ENCODE measurements around the gene FDPS. TPM values are rescaled to one million over a fixed set of nuclear protein-coding genes. Genes with fewer than 3 reads are reported as not detected.

FDPS gene
- total and polyA plus RNA-seq, 9 donors: 102 to 125 (median 118) TPM

DNA sequence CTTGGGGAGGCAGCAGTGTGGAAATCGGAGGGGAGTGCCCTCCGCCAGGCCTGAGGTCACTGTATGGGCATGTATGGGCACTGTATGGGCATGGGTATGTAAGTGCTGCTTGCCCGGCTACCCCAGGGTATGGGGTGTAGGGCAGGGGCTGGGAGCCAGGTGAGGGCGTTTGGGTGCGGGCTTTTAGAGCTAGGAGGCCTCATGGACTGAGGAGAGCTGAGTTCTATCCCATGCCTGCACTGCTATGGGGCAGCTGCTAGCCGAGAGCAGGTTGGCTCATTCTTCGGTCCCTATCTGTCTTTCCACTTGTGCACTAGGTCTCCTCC is 12.8 kb upstream of the FDPS start:
- 88% methylated on average over 5 of the region's 7 CpGs for WGBS (ENCODE audit: insufficient coverage)
- no peak for DNase-seq

DNA sequence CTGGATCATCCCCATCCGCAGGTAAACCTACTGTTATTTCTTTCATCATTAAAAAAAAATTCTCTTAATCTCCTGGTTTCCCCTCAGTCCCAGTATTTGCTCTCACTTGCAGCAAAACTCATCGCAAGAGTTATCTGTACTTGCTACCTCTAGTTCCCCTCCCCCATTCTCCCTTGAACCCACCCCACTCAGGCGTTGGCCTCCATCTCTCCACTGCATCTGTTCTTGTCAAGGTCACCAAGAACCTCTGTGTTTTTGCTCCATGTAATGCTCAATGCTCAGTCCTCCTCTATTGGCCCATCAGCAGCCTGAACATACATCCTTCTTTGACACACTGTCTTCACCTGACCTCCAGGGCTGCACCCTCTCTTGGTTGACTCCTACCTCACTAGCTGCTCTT is 12.0 kb upstream of the FDPS start:
- 80% methylated on average over 3 of the region's 3 CpGs for WGBS (ENCODE audit: insufficient coverage)
- Histone ChIP-seq H3K27ac (ENCODE audit: low read length) (no peak overlapping the region), H3K4me1 (ENCODE audit: control insufficient read depth, insufficient read depth, low read length) (peaks cover 11% of the 10 kb centered on the region), H3K9me3 (replicated peaks; ENCODE audit: control insufficient read depth, low read depth, low read length) (no peaks in the 10 kb centered on the region), H3K36me3 (ENCODE audit: control insufficient read depth, insufficient read depth, low read length) (no peaks in the 10 kb centered on the region), H3K27me3 (ENCODE audit: control insufficient read depth, insufficient read depth, low read length) (peaks cover 52% of the 10 kb centered on the region), H3K4me3 (ENCODE audit: low read length) (no peak overlapping the region)
- no peak for DNase-seq

More for the DNA sequence above, 12.8 kb upstream of the FDPS start:
- peaks cover 52% of the 10 kb centered on the region for H3K27me3 ChIP-seq (ENCODE audit: control insufficient read depth, insufficient read depth, low read length)
- no peak overlapping the region for H3K4me3 ChIP-seq (ENCODE audit: low read length)
- no peaks in the 10 kb centered on the region for H3K36me3 ChIP-seq (ENCODE audit: control insufficient read depth, insufficient read depth, low read length)
- no peaks in the 10 kb centered on the region for H3K9me3 ChIP-seq (replicated peaks; ENCODE audit: control insufficient read depth, low read depth, low read length)
- H3K27ac ChIP-seq (ENCODE audit: low read length): no peak overlapping the region
- H3K4me1 ChIP-seq (ENCODE audit: control insufficient read depth, insufficient read depth, low read length): peaks cover 11% of the 10 kb centered on the region

DNA sequence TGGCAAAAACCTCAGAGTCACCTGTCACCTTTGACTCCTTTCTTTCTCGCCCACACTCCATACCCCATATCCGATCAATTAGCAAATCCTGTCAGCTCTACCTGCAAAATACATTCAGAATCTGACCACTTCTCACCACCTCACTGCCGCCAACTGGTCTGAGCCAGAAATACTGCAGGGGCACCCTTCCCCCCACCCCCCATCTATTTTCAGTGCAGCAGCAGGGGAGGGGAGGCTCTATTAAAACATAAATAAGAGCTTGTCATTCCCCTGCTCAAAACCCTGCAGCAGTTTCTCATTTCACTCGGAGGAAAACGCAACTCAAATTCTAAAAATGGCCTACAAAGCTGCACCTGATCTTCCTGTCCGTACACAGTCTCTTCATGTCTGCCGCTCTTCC is 11.3 kb upstream of the FDPS start:
- peaks cover 11% of the 10 kb centered on the region for H3K4me1 ChIP-seq (ENCODE audit: control insufficient read depth, insufficient read depth, low read length)
- no peak for DNase-seq
- H3K36me3 ChIP-seq (ENCODE audit: control insufficient read depth, insufficient read depth, low read length): no peaks in the 10 kb centered on the region
- no peak overlapping the region for H3K27ac ChIP-seq (ENCODE audit: low read length)
- H3K9me3 ChIP-seq (replicated peaks; ENCODE audit: control insufficient read depth, low read depth, low read length): no peaks in the 10 kb centered on the region
- H3K27me3 ChIP-seq (ENCODE audit: control insufficient read depth, insufficient read depth, low read length): peaks cover 49% of the 10 kb centered on the region
- WGBS (ENCODE audit: insufficient coverage): 43% methylated on average over 6 of the region's 7 CpGs
- H3K4me3 ChIP-seq (ENCODE audit: low read length): no peak overlapping the region

DNA sequence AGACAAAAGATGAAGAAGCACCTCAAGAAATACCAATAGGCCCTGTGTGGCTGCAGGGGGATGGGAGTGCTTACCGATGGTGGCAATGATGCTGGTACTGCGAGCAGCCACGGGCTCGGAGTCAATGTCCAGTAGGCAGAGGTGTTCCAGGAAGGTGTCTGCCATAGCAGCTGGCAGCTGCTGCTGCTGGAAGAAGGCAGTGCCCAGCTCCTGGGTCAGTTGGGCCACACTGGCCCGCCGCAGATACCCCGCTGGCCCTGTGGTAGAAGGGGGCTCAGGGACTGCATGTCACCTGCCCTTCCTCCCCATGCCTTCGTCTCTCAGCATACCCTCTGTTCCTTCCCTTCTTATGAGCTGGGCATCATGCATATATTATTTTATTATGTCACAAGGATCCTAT is 8.6 kb upstream of the FDPS start:
- Histone ChIP-seq H3K27me3 (ENCODE audit: control insufficient read depth, insufficient read depth, low read length) (peaks cover 25% of the 10 kb centered on the region), H3K9me3 (replicated peaks; ENCODE audit: control insufficient read depth, low read depth, low read length) (no peaks in the 10 kb centered on the region), H3K27ac (ENCODE audit: low read length) (no peak overlapping the region), H3K4me1 (ENCODE audit: control insufficient read depth, insufficient read depth, low read length) (peaks cover 11% of the 10 kb centered on the region), H3K36me3 (ENCODE audit: control insufficient read depth, insufficient read depth, low read length) (no peaks in the 10 kb centered on the region), H3K4me3 (ENCODE audit: low read length) (no peak overlapping the region)
- WGBS (ENCODE audit: insufficient coverage): 93% methylated on average over 4 of the region's 8 CpGs
- no peak for DNase-seq

DNA sequence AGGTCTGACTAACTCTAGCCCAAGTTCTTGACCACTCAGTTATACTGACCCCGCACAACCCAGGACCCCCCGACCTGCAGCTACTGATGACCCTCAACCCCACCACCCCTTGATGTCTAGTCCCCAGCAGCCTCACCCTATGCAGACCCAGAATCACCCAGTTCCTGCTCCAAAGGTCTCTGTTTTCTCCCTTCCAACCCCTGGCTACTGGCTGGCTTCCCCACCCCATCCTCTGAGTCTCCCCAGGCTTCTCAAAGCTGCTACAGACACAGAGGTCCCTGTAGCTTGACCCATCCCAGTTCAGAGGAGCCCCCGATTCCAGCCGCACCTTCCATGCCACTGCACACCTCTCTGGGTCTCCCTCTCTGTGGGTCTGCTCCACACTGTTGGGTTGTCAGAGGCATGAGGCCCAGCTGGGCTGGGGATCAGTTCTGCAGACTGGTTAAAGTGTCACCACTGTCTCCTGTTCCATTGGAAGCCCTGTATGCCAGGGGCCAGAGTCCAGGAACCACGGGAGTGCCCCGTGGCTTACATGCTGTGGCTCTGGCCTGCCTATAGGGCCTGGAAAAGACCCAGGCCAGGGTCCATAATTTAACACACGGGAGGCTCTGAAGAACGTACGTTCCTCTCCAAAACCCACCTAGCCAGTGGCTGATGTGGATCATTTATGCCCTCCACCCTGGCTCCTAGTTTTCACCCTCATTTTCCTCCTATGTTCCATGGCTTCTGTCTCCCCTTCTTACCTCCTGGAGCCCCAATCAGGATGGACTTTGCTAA is 7.9 kb upstream of the FDPS start:
- no peak for DNase-seq
- Histone ChIP-seq H3K9me3 (replicated peaks; ENCODE audit: control insufficient read depth, low read depth, low read length) (no peaks in the 10 kb centered on the region), H3K27me3 (ENCODE audit: control insufficient read depth, insufficient read depth, low read length) (peaks cover 18% of the 10 kb centered on the region), H3K36me3 (ENCODE audit: control insufficient read depth, insufficient read depth, low read length) (no peaks in the 10 kb centered on the region), H3K4me3 (ENCODE audit: low read length) (no peak overlapping the region), H3K4me1 (ENCODE audit: control insufficient read depth, insufficient read depth, low read length) (peaks cover 7% of the 10 kb centered on the region), H3K27ac (ENCODE audit: low read length) (no peak overlapping the region)
- WGBS (ENCODE audit: insufficient coverage): 81% methylated on average over 7 of the region's 9 CpGs

DNA sequence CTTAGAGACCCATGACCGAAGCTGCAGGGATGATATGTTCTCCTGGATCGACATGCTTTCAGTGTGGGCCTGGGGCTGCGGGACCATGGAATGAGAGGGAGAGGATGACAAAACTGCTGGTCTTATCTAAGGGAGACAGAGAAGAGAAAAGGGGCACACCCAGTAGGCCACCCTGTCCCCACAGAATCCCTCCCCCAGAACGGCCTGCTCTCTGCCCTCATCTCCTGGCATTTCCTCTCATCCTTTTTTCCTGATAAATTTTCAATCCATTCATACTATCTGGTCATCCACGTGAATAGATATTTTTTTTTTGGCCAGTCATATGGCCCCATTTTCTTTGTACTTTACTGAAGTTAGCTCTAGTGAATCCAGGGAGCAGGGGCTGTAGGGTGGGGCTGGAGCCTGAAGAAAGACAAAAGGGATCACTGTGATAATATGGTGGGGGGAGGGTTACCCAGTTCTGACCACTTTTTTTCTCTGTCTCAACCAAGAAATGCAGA is 7.3 kb upstream of the FDPS start, which contains the start of gene PKLR:
PKLR (minus strand) TSS at position 97 of the 500 bp plus-strand sequence; CDS start at position 54, 43 bp downstream.
- Histone ChIP-seq H3K27ac (ENCODE audit: low read length) (no peak within 1 kb of the TSS), H3K4me3 (ENCODE audit: low read length) (no peak within 1 kb of the TSS), H3K36me3 (ENCODE audit: control insufficient read depth, insufficient read depth, low read length) (no peaks in the 10 kb centered on the region), H3K27me3 (ENCODE audit: control insufficient read depth, insufficient read depth, low read length) (peaks cover 11% of the 10 kb centered on the region), H3K9me3 (replicated peaks; ENCODE audit: control insufficient read depth, low read depth, low read length) (no peaks in the 10 kb centered on the region), H3K4me1 (ENCODE audit: control insufficient read depth, insufficient read depth, low read length) (peaks cover 12% of the 10 kb centered on the region)
- DNase-seq: no peak
- 78% methylated on average over 3 of the region's 5 CpGs for WGBS (ENCODE audit: insufficient coverage)

DNA sequence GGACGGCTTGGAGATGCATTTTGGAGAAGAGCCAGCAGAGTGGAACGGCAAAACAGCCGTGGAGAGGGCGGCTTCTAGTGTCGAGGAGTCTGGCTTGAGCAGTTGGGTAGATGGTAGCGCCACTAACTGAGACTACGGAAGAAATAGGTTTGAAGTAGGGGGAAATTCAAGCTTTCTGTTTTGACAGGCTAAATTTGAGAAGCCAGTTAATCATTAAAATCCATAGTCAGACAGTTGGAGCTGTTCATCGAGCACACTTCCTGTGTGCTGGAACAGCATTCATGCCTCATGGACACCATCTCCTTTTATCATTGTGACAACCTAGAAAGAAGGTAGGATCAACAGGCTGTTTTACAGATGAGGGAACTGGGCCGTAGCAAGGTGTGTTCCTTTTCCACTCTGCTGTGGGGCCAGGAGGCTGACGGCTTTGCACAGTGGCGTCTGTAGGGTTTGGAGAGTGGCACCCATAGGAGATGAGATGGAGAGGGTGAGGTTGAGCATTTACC is 4.1 kb upstream of the FDPS start:
- Histone ChIP-seq H3K36me3 (ENCODE audit: control insufficient read depth, insufficient read depth, low read length) (no peaks in the 10 kb centered on the region), H3K27ac (ENCODE audit: low read length) (no peak overlapping the region), H3K9me3 (replicated peaks; ENCODE audit: control insufficient read depth, low read depth, low read length) (no peaks in the 10 kb centered on the region), H3K4me1 (ENCODE audit: control insufficient read depth, insufficient read depth, low read length) (peaks cover 21% of the 10 kb centered on the region), H3K27me3 (ENCODE audit: control insufficient read depth, insufficient read depth, low read length) (no peaks in the 10 kb centered on the region), H3K4me3 (ENCODE audit: low read length) (no peak overlapping the region)
- DNase-seq: no peak
- WGBS (ENCODE audit: insufficient coverage): 82% methylated on average over 8 of the region's 11 CpGs

DNA sequence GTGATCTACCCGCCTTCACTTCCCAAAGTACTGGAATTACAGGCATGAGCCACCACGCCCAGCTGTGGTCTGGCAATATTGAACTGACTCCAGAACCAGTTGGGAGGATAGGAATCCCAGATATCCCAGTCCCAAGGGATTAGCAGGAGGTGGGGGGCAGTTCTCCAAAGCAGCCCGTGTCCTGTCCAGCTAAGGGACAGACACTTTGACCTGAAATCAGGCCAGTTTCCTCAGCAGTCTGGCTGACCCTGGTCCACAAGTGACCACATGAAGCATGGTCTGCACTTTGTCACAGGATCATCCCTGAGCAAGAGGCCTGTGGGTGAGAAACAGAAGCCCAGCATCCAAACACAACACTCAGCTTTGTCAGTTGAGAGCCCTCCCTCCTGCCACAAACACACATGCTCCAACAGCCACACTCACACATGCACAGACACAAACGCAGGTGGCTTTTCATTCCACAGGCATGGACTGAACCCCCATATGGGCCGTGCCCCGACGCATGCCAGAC is 2.7 kb upstream of the FDPS start:
- H3K36me3 ChIP-seq (ENCODE audit: control insufficient read depth, insufficient read depth, low read length): peaks cover 5% of the 10 kb centered on the region
- H3K4me3 ChIP-seq (ENCODE audit: low read length): no peak overlapping the region
- H3K4me1 ChIP-seq (ENCODE audit: control insufficient read depth, insufficient read depth, low read length): peaks cover 27% of the 10 kb centered on the region
- no peak overlapping the region for H3K27ac ChIP-seq (ENCODE audit: low read length)
- no peaks in the 10 kb centered on the region for H3K9me3 ChIP-seq (replicated peaks; ENCODE audit: control insufficient read depth, low read depth, low read length)
- WGBS (ENCODE audit: insufficient coverage): 54% methylated on average over 5 of the region's 7 CpGs
- no peak for DNase-seq
- H3K27me3 ChIP-seq (ENCODE audit: control insufficient read depth, insufficient read depth, low read length): no peaks in the 10 kb centered on the region

DNA sequence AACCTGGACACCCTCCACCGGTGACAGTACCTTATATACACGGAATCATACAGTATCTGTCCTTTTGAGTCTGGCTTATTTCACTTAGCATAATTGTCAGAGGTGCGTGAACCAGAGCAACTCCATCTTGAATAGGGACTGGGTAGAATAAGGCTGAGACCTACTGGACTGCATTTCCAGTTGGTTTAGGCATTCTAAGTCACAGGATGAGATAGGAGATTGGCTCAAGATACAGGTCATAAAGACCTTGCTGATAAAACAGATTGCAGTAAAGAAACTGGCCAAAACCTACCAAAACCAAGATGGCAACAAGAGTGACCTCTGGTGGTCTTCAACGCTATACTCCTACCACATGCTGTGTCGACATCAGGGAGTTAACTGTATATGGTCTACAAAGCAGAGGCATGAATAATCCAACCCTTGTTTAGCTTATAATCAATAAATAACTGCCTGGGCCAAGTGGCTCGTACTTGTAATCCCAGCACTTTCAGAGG is 1.4 kb upstream of the FDPS start:
- no peaks in the 10 kb centered on the region for H3K27me3 ChIP-seq (ENCODE audit: control insufficient read depth, insufficient read depth, low read length)
- WGBS (ENCODE audit: insufficient coverage): 74% methylated on average over 2 of the region's 6 CpGs
- peak; percentile 68 for DNase-seq
- peaks cover 29% of the 10 kb centered on the region for H3K4me1 ChIP-seq (ENCODE audit: control insufficient read depth, insufficient read depth, low read length)
- H3K4me3 ChIP-seq (ENCODE audit: low read length): no peak overlapping the region
- no peaks in the 10 kb centered on the region for H3K9me3 ChIP-seq (replicated peaks; ENCODE audit: control insufficient read depth, low read depth, low read length)
- H3K36me3 ChIP-seq (ENCODE audit: control insufficient read depth, insufficient read depth, low read length): peaks cover 14% of the 10 kb centered on the region
- H3K27ac ChIP-seq (ENCODE audit: low read length): peak overlapping the region; percentile 97

DNA sequence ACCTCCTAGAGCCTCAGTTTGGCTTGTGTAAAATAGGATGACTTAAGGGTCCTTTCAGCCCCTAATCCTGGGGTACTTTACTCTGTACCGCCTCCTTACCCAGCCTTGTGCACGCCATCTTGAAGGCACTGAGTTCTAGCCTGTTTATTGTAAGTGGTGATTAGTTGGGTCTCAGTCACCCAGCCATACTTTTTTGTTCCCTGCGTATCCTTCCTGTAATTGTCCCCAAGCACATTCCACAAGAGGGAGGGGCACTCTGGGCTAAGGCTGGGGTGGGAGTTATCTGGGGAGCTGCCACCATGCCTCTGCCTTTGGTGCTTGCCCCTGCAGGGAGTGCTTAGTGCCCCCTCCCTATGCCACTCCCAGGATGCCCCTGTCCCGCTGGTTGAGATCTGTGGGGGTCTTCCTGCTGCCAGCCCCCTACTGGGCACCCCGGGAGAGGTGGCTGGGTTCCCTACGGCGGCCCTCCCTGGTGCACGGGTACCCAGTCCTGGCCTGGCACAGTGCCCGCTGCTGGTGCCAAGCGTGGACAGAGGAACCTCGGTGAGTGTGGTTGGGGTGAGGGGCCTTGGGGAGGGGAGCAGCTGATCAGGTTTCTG is 856 bp downstream of the FDPS start:
- DNase-seq: peak; percentile 45
- Histone ChIP-seq H3K27ac (ENCODE audit: low read length) (peak overlapping the region; percentile 97), H3K27me3 (ENCODE audit: control insufficient read depth, insufficient read depth, low read length) (no peaks in the 10 kb centered on the region), H3K4me3 (ENCODE audit: low read length) (peak overlapping the region; percentile 84), H3K4me1 (ENCODE audit: control insufficient read depth, insufficient read depth, low read length) (peaks cover 32% of the 10 kb centered on the region), H3K36me3 (ENCODE audit: control insufficient read depth, insufficient read depth, low read length) (peaks cover 28% of the 10 kb centered on the region), H3K9me3 (replicated peaks; ENCODE audit: control insufficient read depth, low read depth, low read length) (no peaks in the 10 kb centered on the region)
- WGBS (ENCODE audit: insufficient coverage): no CpG with 5 or more reads among the region's 11 CpGs

Data from muscle of leg (tissue), 11 donors.